Calu3 (cell line): ENCODE data around the gene MID1. TPM values are rescaled to one million over a fixed set of nuclear protein-coding genes. Genes with fewer than 3 reads are reported as not detected.

ENCODE experiments used
- BruUV-seq: library from RNA; stranded (reverse); fragments of 400-500 nt; replicated peaks from 2 replicates; lab custom pipeline; 2021; lab: Mats Ljungman, UMichigan
- CTCF ChIA-PET: fragments of 300-600 bp; sonication (Branson Sonifier 250); formaldehyde crosslinking; loops from one replicate; lab custom pipeline; 2022; ENCODE audit warnings: antibody characterized with exemption; lab: Charles Lee
- DNase-seq: peaks from one replicate; pipeline ENCODE4 v3.0.0; 2022
- H3K27ac Mint-ChIP-seq: one replicate; pipeline ENCODE4 v1.8.0; 2022; ENCODE audit warnings: mixed read lengths; ENCODE audit not compliant: unreplicated experiment
- H3K27me3 Mint-ChIP-seq: one replicate; pipeline ENCODE4 v1.8.0; 2022; ENCODE audit warnings: mixed read lengths; ENCODE audit not compliant: unreplicated experiment
- H3K36me3 Mint-ChIP-seq: one replicate; pipeline ENCODE4 v1.8.0; 2022; ENCODE audit warnings: mild to moderate bottlenecking, moderate library complexity, mixed read lengths; ENCODE audit not compliant: insufficient read depth, unreplicated experiment
- H3K4me1 Mint-ChIP-seq: one replicate; pipeline ENCODE4 v1.8.0; 2022; ENCODE audit warnings: mild to moderate bottlenecking, low read depth, mixed read lengths; ENCODE audit not compliant: unreplicated experiment
- H3K4me3 Mint-ChIP-seq: one replicate; pipeline ENCODE4 v1.8.0; 2022; ENCODE audit warnings: mild to moderate bottlenecking, low read depth, moderate library complexity, mixed read lengths; ENCODE audit not compliant: unreplicated experiment
- H3K9me3 Mint-ChIP-seq: one replicate; pipeline ENCODE4 v1.8.0; 2022; ENCODE audit warnings: low read depth, mixed read lengths; ENCODE audit not compliant: unreplicated experiment
- CTCF ChIP-seq: fragments of 200-600 bp; IDR thresholded peaks from one replicate; pipeline ENCODE4 v1.8.0; 2022; ENCODE audit warnings: antibody characterized with exemption; ENCODE audit not compliant: unreplicated experiment
- intact Hi-C: fragments of 100-400 bp; cut with micrococcal nuclease; formaldehyde crosslinking; loops from one replicate; pipeline ENCODE4 v1.10.0; 2022; ENCODE audit not compliant: unreplicated experiment
- total RNA-seq: library from RNA; stranded (reverse); gene quantifications from 2 replicates; pipeline ENCODE4 v1.2.3, GENCODE V29; 2022

MID1 gene
- total RNA-seq, 1 experiment from 2014 or later, result 85.6 TPM

- Mint-ChIP-seq H3K27me3 (no peaks in the 10 kb centered on the region), H3K4me3 (no peak overlapping the region), H3K27ac (no peak overlapping the region), H3K4me1 (peaks cover 36% of the 10 kb centered on the region), H3K36me3 (no peaks in the 10 kb centered on the region), H3K9me3 (no peaks in the 10 kb centered on the region)
- intact Hi-C loops, result no loop called here
- CTCF ChIA-PET, result interaction anchor here (0.6 kb wide), 1 partner anchor 43 kb away, joined by 3 read pairs; no protein-coding TSS in a partner anchor
- TF ChIP-seq CTCF, result no peak
- no peak for DNase-seq
- no TSS peak for BruUV-seq
Observed at GRCh38 chrX:10537308-10537707, 83.1 kb downstream of the MID1 start.

GRCh38 chrX:10536744-10537143, 83.6 kb downstream of the MID1 start:
- Mint-ChIP-seq H3K4me3 (no peak overlapping the region), H3K27me3 (no peaks in the 10 kb centered on the region), H3K27ac (no peak overlapping the region), H3K9me3 (no peaks in the 10 kb centered on the region), H3K36me3 (no peaks in the 10 kb centered on the region), H3K4me1 (peaks cover 36% of the 10 kb centered on the region)
- no TSS peak for BruUV-seq
- TF ChIP-seq CTCF, result no peak
- intact Hi-C loops, result no loop called here
- DNase-seq, result no peak
- CTCF ChIA-PET, result no interaction called here

GRCh38 chrX:10534611-10535010, 85.8 kb downstream of the MID1 start:
- intact Hi-C loops, result no loop called here
- no peak for DNase-seq
- Mint-ChIP-seq H3K9me3 (no peaks in the 10 kb centered on the region), H3K27me3 (no peaks in the 10 kb centered on the region), H3K4me3 (no peak overlapping the region), H3K4me1 (peaks cover 32% of the 10 kb centered on the region), H3K36me3 (no peaks in the 10 kb centered on the region), H3K27ac (no peak overlapping the region)
- no TSS peak for BruUV-seq
- TF ChIP-seq CTCF, result no peak
- CTCF ChIA-PET, result interaction anchor here (0.5 kb wide), 1 partner anchor 30 kb away, joined by 4 read pairs; no protein-coding TSS in a partner anchor

- H3K27me3 Mint-ChIP-seq, result no peaks in the 10 kb centered on the region
- BruUV-seq, result no TSS peak
- intact Hi-C loops, result no loop called here
- no peak overlapping the region for H3K4me3 Mint-ChIP-seq
- DNase-seq, result no peak
- no peaks in the 10 kb centered on the region for H3K36me3 Mint-ChIP-seq
- TF ChIP-seq CTCF, result no peak
- H3K27ac Mint-ChIP-seq, result no peak overlapping the region
- H3K9me3 Mint-ChIP-seq, result no peaks in the 10 kb centered on the region
- CTCF ChIA-PET, result no interaction called here
- H3K4me1 Mint-ChIP-seq, result peaks cover 28% of the 10 kb centered on the region
Observed at GRCh38 chrX:10533696-10534365, 86.6 kb downstream of the MID1 start.
